Loucy (cell line): ENCODE data around the gene ARHGAP1.

ENCODE experiments used
- H2AFZ ChIP-seq: fragments of 200-600 bp; sonication (generic); 2 replicates; pipeline ENCODE4 v1.6.0; 2016; ENCODE audit warnings: antibody characterized with exemption, mild to moderate bottlenecking, low read length, moderate library complexity
- H3F3A ChIP-seq: fragments of 200-600 bp; 2 replicates; pipeline ENCODE4 v1.6.0; 2016; ENCODE audit warnings: antibody characterized with exemption, low read depth, mild to moderate bottlenecking
- H3K27me3 ChIP-seq: fragments of 200-600 bp; sonication (generic); 2 replicates; pipeline ENCODE4 v1.6.1; 2014; ENCODE audit warnings: low read length, mild to moderate bottlenecking; ENCODE audit not compliant: insufficient read depth, poor library complexity, severe bottlenecking
- H3K36me3 ChIP-seq: fragments of 200-600 bp; sonication (generic); 2 replicates; pipeline ENCODE4 v1.6.1; 2016; ENCODE audit warnings: low read length; ENCODE audit not compliant: insufficient read depth
- H3K4me1 ChIP-seq: fragments of 200-600 bp; sonication (generic); 2 replicates; pipeline ENCODE4 v1.5.1; 2014; ENCODE audit warnings: low read length, mild to moderate bottlenecking; ENCODE audit not compliant: insufficient read depth, poor library complexity, severe bottlenecking
- H3K4me2 ChIP-seq: fragments of 200-600 bp; sonication (generic); 2 replicates; pipeline ENCODE4 v1.6.0; 2014; ENCODE audit warnings: antibody characterized with exemption, low read length, low read depth, mild to moderate bottlenecking; ENCODE audit not compliant: poor library complexity, severe bottlenecking
- H3K4me3 ChIP-seq: fragments of 200-600 bp; sonication (generic); 2 replicates; pipeline ENCODE4 v1.5.1; 2014; ENCODE audit warnings: low read length, mild to moderate bottlenecking, mixed read lengths; ENCODE audit not compliant: poor library complexity, severe bottlenecking
- H3K79me2 ChIP-seq: fragments of 200-600 bp; sonication (generic); 2 replicates; pipeline ENCODE4 v1.6.1; 2014; ENCODE audit warnings: low read length; ENCODE audit not compliant: insufficient read depth
- H3K9ac ChIP-seq: fragments of 200-600 bp; sonication (generic); 2 replicates; pipeline ENCODE4 v1.6.0; 2014; ENCODE audit warnings: mild to moderate bottlenecking, low read depth, low read length, moderate library complexity; ENCODE audit not compliant: poor library complexity, severe bottlenecking
- H3K9me2 ChIP-seq: fragments of 200-600 bp; sonication (generic); replicated peaks from 2 replicates; pipeline ENCODE4 v1.6.1; 2016; ENCODE audit warnings: low read depth, low read length, mixed read lengths
- H3K9me3 ChIP-seq: fragments of 200-600 bp; sonication (generic); 2 replicates; pipeline ENCODE4 v1.6.1; 2014; ENCODE audit warnings: mild to moderate bottlenecking, antibody characterized with exemption, low read length, low read depth; ENCODE audit not compliant: insufficient read depth
- H4K20me1 ChIP-seq: fragments of 200-600 bp; sonication (generic); 2 replicates; pipeline ENCODE4 v1.6.0; 2014; ENCODE audit warnings: antibody characterized with exemption, low read length, mild to moderate bottlenecking; ENCODE audit not compliant: insufficient read depth, poor library complexity, severe bottlenecking
- EZH2phosphoT487 ChIP-seq: fragments of 200-600 bp; IDR thresholded peaks from 2 replicates; pipeline ENCODE4 v1.6.1; 2018; ENCODE audit warnings: antibody characterized with exemption, mild to moderate bottlenecking, moderate library complexity, borderline replicate concordance
- TF ChIP-seq, protein P1 (sequence below): fragments of 200-600 bp; sonication (generic); conservative IDR thresholded peaks from 2 replicates; pipeline ENCODE4 v1.5.1; 2014; ENCODE audit warnings: mild to moderate bottlenecking, antibody characterized with exemption, low read length

ARHGAP1 gene

DNA sequence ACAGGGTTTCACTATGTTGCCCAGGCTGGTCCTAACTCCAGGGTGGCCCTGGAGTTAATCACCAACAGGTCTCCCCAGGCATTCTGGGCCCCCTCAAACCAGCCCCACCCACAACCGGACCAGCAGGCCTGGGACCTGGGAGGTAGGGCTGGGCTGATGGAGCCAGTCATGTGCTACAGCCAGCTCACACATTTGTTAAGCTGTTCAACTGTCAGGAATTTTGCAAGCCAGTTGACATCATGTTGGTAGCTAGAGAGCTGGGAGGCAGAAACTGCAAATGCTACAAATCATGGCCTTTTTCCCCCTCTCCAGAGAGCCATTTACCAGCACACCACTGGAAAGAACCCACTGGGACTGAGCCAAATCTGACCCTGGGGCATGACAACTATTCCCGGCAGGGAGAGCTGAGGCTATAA, 6.8 kb downstream of the ARHGAP1 start:
- Histone ChIP-seq H3K36me3 (peaks cover 7% of the 10 kb centered on the region; the same call in 1 of the 2 replicates), H3K4me1 (peaks cover 25% of the 10 kb centered on the region), H3K9me2 (no peaks in the 10 kb centered on the region), H3K27me3 (no peaks in the 10 kb centered on the region), H2AFZ (no peak overlapping the region), H3K9me3 (no peaks in the 10 kb centered on the region), H3K4me2 (no peak overlapping the region), H3K9ac (no peak overlapping the region), H3K79me2 (peaks cover 23% of the 10 kb centered on the region; the same call in 1 of the 2 replicates), H4K20me1 (peaks cover 4% of the 10 kb centered on the region), H3K4me3 (no peak overlapping the region), H3F3A (no peaks in the 10 kb centered on the region)
- no peak for TF ChIP-seq EZH2phosphoT487
- TF ChIP-seq, protein P1, sequence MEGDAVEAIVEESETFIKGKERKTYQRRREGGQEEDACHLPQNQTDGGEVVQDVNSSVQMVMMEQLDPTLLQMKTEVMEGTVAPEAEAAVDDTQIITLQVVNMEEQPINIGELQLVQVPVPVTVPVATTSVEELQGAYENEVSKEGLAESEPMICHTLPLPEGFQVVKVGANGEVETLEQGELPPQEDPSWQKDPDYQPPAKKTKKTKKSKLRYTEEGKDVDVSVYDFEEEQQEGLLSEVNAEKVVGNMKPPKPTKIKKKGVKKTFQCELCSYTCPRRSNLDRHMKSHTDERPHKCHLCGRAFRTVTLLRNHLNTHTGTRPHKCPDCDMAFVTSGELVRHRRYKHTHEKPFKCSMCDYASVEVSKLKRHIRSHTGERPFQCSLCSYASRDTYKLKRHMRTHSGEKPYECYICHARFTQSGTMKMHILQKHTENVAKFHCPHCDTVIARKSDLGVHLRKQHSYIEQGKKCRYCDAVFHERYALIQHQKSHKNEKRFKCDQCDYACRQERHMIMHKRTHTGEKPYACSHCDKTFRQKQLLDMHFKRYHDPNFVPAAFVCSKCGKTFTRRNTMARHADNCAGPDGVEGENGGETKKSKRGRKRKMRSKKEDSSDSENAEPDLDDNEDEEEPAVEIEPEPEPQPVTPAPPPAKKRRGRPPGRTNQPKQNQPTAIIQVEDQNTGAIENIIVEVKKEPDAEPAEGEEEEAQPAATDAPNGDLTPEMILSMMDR, result no peak

DNA sequence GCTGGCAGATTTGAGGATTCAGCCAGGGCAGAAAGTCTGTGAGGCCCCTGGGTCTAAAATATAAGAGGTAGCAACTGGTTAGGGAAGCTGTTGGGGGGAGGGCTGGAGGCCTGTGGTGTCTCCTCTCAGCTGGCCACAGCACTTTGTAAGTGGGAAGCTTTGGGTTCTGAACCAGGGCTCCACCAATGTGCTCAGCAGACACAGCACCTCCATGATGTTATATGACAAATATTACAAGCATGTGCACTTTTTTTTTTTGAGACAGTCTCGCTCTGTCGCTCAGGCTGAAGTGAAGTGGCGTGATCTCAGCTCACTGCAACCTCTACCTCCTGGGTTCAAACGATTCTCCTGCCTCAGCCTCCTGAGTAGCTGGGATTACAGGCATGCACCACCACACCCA, 8.0 kb downstream of the ARHGAP1 start:
- H2AFZ ChIP-seq, result no peak overlapping the region
- no peaks in the 10 kb centered on the region for H3F3A ChIP-seq
- H3K4me3 ChIP-seq, result no peak overlapping the region
- H3K9me2 ChIP-seq, result no peaks in the 10 kb centered on the region
- H3K79me2 ChIP-seq, result peaks cover 12% of the 10 kb centered on the region; the same call in 1 of the 2 replicates
- no peaks in the 10 kb centered on the region for H3K9me3 ChIP-seq
- no peak overlapping the region for H3K9ac ChIP-seq
- no peak for TF ChIP-seq EZH2phosphoT487
- TF ChIP-seq, protein P1, result no peak
- no peaks in the 10 kb centered on the region for H3K27me3 ChIP-seq
- H3K4me2 ChIP-seq, result no peak overlapping the region
- H3K36me3 ChIP-seq, result peaks cover 15% of the 10 kb centered on the region; the same call in 1 of the 2 replicates
- peaks cover 19% of the 10 kb centered on the region for H3K4me1 ChIP-seq
- no peaks in the 10 kb centered on the region for H4K20me1 ChIP-seq

DNA sequence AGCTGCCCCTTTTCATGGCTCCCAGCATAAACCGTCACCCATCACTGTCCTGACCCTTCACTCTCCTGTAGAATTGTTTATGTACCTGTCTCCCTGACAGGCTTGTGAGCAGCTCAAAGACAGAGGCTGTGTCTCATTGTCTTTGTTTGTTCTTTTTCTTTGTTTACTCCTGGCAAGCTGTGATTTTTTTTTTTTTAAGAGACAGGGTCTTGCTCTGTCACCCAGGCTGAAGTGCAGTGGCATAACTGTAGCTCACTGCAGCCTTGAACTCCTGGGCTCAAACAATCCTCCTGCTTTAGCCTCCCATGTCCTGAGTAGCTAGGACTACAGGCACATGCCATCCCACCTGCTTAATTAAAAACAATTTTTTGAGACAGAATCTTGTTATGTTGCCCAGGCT, 9.7 kb downstream of the ARHGAP1 start:
- Histone ChIP-seq H3K4me2 (no peak overlapping the region), H4K20me1 (no peaks in the 10 kb centered on the region), H2AFZ (no peak overlapping the region), H3K27me3 (no peaks in the 10 kb centered on the region), H3F3A (no peaks in the 10 kb centered on the region), H3K9me3 (no peaks in the 10 kb centered on the region), H3K9me2 (no peaks in the 10 kb centered on the region), H3K4me3 (no peak overlapping the region), H3K4me1 (peaks cover 15% of the 10 kb centered on the region), H3K9ac (no peak overlapping the region), H3K36me3 (peaks cover 15% of the 10 kb centered on the region; the same call in 1 of the 2 replicates), H3K79me2 (peaks cover under 1% of the 10 kb centered on the region; the same call in 1 of the 2 replicates)
- TF ChIP-seq, protein P1, result no peak
- no peak for TF ChIP-seq EZH2phosphoT487
